GM12891 (cell line): ENCODE results near the gene ACER2.

ENCODE experiments used
- POLR2A ChIP-seq: IDR thresholded peaks from 2 replicates; pipeline ENCODE4 v1.6.1; 2011; ENCODE audit warnings: low read depth, low read length, control low read depth
- POLR2AphosphoS5 ChIP-seq: IDR thresholded peaks from 2 replicates; pipeline ENCODE4 v1.6.1; 2011; ENCODE audit warnings: low read depth, low read length, control low read depth

- no peak for TF ChIP-seq POLR2AphosphoS5
- TF ChIP-seq POLR2A: no peak
These were observed 48.8 kb downstream of the ACER2 start for GRCh38 chr9:19457693-19458009.
